Measurements from ENCODE around the gene SLC39A13. TPM values are rescaled to one million over a fixed set of nuclear protein-coding genes. Genes with fewer than 3 reads are reported as not detected.

Gene SLC39A13
- total and polyA plus RNA-seq, 2 of the 13 experiments (the other 11 are each of a cell fraction or from before 2014, with no cell fraction given): 15.3 to 30.5 TPM

DNA sequence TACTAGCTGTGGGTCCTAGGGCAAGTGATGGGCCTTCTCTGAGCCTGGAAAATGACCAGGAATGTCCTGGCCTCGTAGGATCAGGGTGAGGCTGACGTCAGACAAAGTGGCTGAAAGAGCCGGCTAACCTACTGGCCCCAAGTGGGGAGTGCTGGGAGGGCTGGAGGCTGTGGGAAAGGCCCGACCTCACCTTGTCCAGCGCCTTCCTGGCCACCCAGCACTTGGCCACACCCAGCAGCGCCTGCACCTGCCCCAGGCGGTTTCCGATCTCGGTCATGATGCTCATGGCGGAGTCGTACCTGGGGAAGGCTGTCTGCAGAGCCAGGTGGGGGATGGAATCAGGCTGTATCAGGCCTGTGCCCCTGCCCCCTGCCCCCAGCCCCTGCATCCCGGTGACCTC lies 33.0 kb downstream of the SLC39A13 start:
- H3K9me3 ChIP-seq (ENCODE audit: low read length): no peaks in the 10 kb centered on the region
- H2AFZ ChIP-seq (ENCODE audit: low read length): no peak overlapping the region
- H3K27me3 ChIP-seq (ENCODE audit: control insufficient read depth in 1 of 2, insufficient read depth in 2 of 2, low read length in 2 of 2): no peaks in the 10 kb centered on the region; a peak in 1 of 5 replicates
- no peak overlapping the region for H3K4me2 ChIP-seq (ENCODE audit: low read depth, low read length)
- H3K79me2 ChIP-seq (ENCODE audit: insufficient read depth, low read length): no peaks in the 10 kb centered on the region
- ChIA-PET POLR2A (interaction anchor here (1.3 kb wide), 1 partner anchor 15 kb away, joined by 4 read pairs; the partner anchor contains the start of gene PSMC3), CTCF (ENCODE audit: low intra/inter-chr PET ratio, low total read pairs) (no interaction called here)
- H3K9ac ChIP-seq (ENCODE audit: insufficient read depth, low read depth, low read length): no peak overlapping the region
- FAIRE-seq (no peak), ATAC-seq (no peak), DNase-seq (ENCODE audit: low spot score) (no peak)
- H3K4me1 ChIP-seq (ENCODE audit: insufficient read depth, low read length): peaks cover 56% of the 10 kb centered on the region
- intact Hi-C loops (cut with micrococcal nuclease; ENCODE audit: unreplicated experiment): no loop called here
- H4K20me1 ChIP-seq (ENCODE audit: insufficient read depth, low read length): no peaks in the 10 kb centered on the region
- no peak for TF ChIP-seq SNRNP70 (IDR thresholded peaks at IDR 0.05; ENCODE audit: low read depth, low read length)
- TF ChIP-seq TEAD3 (CRISPR knock-in tag; optimal IDR thresholded peaks at IDR 0.05; ENCODE audit: borderline replicate concordance): no peak
- peak; percentile 60 for TF ChIP-seq AGO2 (optimal IDR thresholded peaks at IDR 0.05; ENCODE audit: low read depth, low read length)
- 95% methylated on average over 8 of the region's 12 CpGs for WGBS (ENCODE audit: low lambda C conversion rate)
- in situ Hi-C loops (cut with HindIII; ENCODE audit: extremely low pct_ligation_motif_present, low pct_unique_long_range_greater_than_20kb): no loop called here
- H3K36me3 ChIP-seq (replicated peaks in 1 of 2; ENCODE audit: control insufficient read depth in 1 of 2, insufficient read depth in 2 of 2, low read length in 2 of 2): no peaks in the 10 kb centered on the region; a peak in 1 of 5 replicates
- BruUV-seq (replicated peaks): no TSS peak
- H3K27ac ChIP-seq (ENCODE audit: extremely low read length, insufficient read depth, low read length): no peak overlapping the region
- no peak overlapping the region for H3K4me3 ChIP-seq (replicated peaks in 1 of 3; ENCODE audit: insufficient read depth in 1 of 3, low read depth in 2 of 3, low read length in 3 of 3)

DNA sequence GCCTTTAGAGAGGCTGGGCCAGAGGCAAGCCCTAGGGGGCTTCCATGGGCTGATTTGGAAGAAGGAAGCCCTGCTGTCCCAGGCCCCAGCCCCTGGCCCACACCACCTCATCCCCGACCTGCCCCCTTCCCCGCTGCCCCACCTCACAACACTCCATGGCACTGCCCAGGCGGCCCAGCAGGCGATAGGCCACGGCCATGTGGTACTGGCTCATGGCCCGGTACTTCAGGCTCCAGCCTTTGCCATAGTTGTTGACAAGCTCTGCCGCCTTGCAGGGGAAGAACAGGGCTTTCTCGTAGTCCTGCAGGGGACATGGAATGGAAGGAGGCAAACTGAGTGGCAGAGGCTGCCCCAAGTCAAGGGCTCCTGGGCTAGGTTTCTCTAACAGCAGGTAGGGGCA lies 34.1 kb downstream of the SLC39A13 start:
- intact Hi-C loops (cut with micrococcal nuclease; ENCODE audit: unreplicated experiment): no loop called here

More for the DNA sequence above, 34.1 kb downstream of the SLC39A13 start:
- DNase-seq (ENCODE audit: low spot score) (no peak), FAIRE-seq (no peak), ATAC-seq (no peak)
- H3K27me3 ChIP-seq (ENCODE audit: control insufficient read depth in 1 of 2, insufficient read depth in 2 of 2, low read length in 2 of 2): no peaks in the 10 kb centered on the region; a peak in 1 of 5 replicates
- no peak overlapping the region for H2AFZ ChIP-seq (ENCODE audit: low read length)
- no peak overlapping the region for H3K4me3 ChIP-seq (replicated peaks in 1 of 3; ENCODE audit: insufficient read depth in 1 of 3, low read depth in 2 of 3, low read length in 3 of 3)
- H3K27ac ChIP-seq (ENCODE audit: extremely low read length, insufficient read depth, low read length): no peak overlapping the region
- no TSS peak for BruUV-seq (replicated peaks)
- H3K79me2 ChIP-seq (ENCODE audit: insufficient read depth, low read length): no peaks in the 10 kb centered on the region
- H3K4me2 ChIP-seq (ENCODE audit: low read depth, low read length): no peak overlapping the region
- peaks cover 52% of the 10 kb centered on the region for H3K4me1 ChIP-seq (ENCODE audit: insufficient read depth, low read length)
- in situ Hi-C loops (cut with HindIII; ENCODE audit: extremely low pct_ligation_motif_present, low pct_unique_long_range_greater_than_20kb): no loop called here
- no peak overlapping the region for H3K9ac ChIP-seq (ENCODE audit: insufficient read depth, low read depth, low read length)
- WGBS (ENCODE audit: low lambda C conversion rate): 100% methylated on average over 3 of the region's 8 CpGs
- no peaks in the 10 kb centered on the region for H3K9me3 ChIP-seq (ENCODE audit: low read length)
- H3K36me3 ChIP-seq (replicated peaks in 1 of 2; ENCODE audit: control insufficient read depth in 1 of 2, insufficient read depth in 2 of 2, low read length in 2 of 2): no peaks in the 10 kb centered on the region; a peak in 1 of 5 replicates
- H4K20me1 ChIP-seq (ENCODE audit: insufficient read depth, low read length): no peaks in the 10 kb centered on the region
- ChIA-PET CTCF (ENCODE audit: low intra/inter-chr PET ratio, low total read pairs) (no interaction called here), POLR2A (interaction anchor here (0.5 kb wide), 1 partner anchor 47 kb away, joined by 3 read pairs; no protein-coding TSS in a partner anchor)
- no peak for TF ChIP-seq EP300 (IDR thresholded peaks at IDR 0.05; ENCODE audit: low read depth in 2 of 2, low read length in 2 of 2)
- no peak for TF ChIP-seq EP300 (CRISPR knock-in tag; IDR thresholded peaks at IDR 0.05; ENCODE audit: borderline replicate concordance)
- TF ChIP-seq POLR2G (IDR thresholded peaks at IDR 0.05; ENCODE audit: low read depth, low read length): no peak
- no peak for TF ChIP-seq ZNF674 (CRISPR knock-in tag; IDR thresholded peaks at IDR 0.05; ENCODE audit: low read depth)
- TF ChIP-seq NAIF1 (CRISPR knock-in tag; IDR thresholded peaks at IDR 0.05; ENCODE audit: borderline replicate concordance): no peak
- no peak for TF ChIP-seq ZNF317 (CRISPR knock-in tag; IDR thresholded peaks at IDR 0.05)
- no peak for TF ChIP-seq FLYWCH1 (CRISPR knock-in tag; IDR thresholded peaks at IDR 0.05)
